IgD-negative memory B cell (primary cell): ENCODE results near the gene MVB12B. TPM values are rescaled to one million over a fixed set of nuclear protein-coding genes. Genes with fewer than 3 reads are reported as not detected.
A peak's percentile ranks its signal among the peaks of the same experiment; 100 is the strongest.
"Not testable (repeated sequence)": the region's sequence is repeated elsewhere in the genome, so short reads cannot be mapped to it uniquely, and the experiment has no call there.

Experiments
- H3K27ac Mint-ChIP-seq, 3 donors: one replicate each; pipeline ENCODE4 v1.8.0; 2020 to 2022; ENCODE audit warnings: mild to moderate bottlenecking in 3 of 3, mixed read lengths in 3 of 3, moderate library complexity in 1 of 3
- H3K27me3 Mint-ChIP-seq: one replicate; pipeline ENCODE4 v1.8.0; 2021; ENCODE audit warnings: mixed read lengths
- H3K36me3 Mint-ChIP-seq: one replicate; pipeline ENCODE4 v1.8.0; 2020; ENCODE audit warnings: mild to moderate bottlenecking, mixed read lengths
- H3K4me1 Mint-ChIP-seq, 3 donors: one replicate each; pipeline ENCODE4 v1.8.0; 2020 to 2022; ENCODE audit warnings: mixed read lengths in 3 of 3, mild to moderate bottlenecking in 1 of 3
- H3K4me3 Mint-ChIP-seq, 4 donors: one replicate each; pipeline ENCODE4 v1.8.0; 2020 to 2022; ENCODE audit warnings: mild to moderate bottlenecking in 4 of 4, mixed read lengths in 4 of 4, moderate library complexity in 3 of 4
- H3K9me3 Mint-ChIP-seq, 3 donors: one replicate each; pipeline ENCODE4 v1.8.0; 2020 to 2021; ENCODE audit warnings: mixed read lengths in 3 of 3, mild to moderate bottlenecking in 1 of 3
- polyA plus RNA-seq: library from polyadenylated mRNA; unstranded; fragments of 300-500 nt; fragmentation: Illumina TruSeq; gene quantifications from one replicate; pipeline ENCODE4 v1.2.3, GENCODE V29; 2021

MVB12B gene, protein sequence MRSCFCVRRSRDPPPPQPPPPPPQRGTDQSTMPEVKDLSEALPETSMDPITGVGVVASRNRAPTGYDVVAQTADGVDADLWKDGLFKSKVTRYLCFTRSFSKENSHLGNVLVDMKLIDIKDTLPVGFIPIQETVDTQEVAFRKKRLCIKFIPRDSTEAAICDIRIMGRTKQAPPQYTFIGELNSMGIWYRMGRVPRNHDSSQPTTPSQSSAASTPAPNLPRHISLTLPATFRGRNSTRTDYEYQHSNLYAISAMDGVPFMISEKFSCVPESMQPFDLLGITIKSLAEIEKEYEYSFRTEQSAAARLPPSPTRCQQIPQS
- polyA plus RNA-seq: 0.93 TPM

- peaks cover 6 to 10% (median 7%) of the 10 kb centered on the region in 3 donors for H3K9me3 Mint-ChIP-seq
Measured at GRCh38 chr9:126326228-126327005, at the start of gene MVB12B. Gene MVB12B, plus strand, starts transcription at chr9:126326829. Its CDS starts 101 bp downstream, at chr9:126326930.

DNA sequence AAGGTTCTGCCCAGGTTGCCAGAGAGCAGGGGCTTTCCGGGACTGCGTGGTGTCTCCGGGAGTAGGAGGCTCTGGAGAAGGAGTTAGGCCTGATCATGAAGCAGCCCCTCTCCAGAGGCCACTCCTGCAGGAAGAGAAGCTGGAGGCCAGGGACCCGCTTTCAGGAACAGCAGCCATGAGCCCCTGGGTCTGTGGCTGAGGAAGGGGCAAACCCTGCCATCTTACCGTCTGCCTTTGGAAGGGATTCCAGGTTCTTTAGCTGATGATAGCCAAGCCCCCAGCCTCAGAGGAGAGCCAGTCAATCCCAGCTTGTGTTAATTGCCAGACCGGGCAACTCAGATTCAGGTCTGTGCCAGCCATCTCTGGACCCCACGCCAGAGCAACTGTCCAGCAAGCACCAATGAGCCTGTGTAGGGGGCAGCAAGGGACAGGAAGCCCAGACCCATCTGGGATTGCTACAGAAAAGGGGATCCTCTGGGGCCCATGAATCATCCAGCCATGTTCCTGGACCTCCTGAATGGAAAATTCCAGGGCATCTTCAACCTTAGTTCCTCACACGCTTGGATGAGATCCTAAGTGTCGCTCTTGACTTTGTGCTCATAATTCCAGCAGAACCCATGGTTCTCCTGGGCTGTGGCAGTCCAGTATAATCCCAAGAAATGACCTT is 42.7 kb upstream of the MVB12B start:
- Mint-ChIP-seq H3K4me1 (no peaks in the 10 kb centered on the region), H3K27me3 (peaks cover 9% of the 10 kb centered on the region), H3K9me3 (peaks cover under 1 to 13% (median 5%) of the 10 kb centered on the region in 3 donors), H3K4me3 (no peak overlapping the region), H3K27ac (no peak overlapping the region), H3K36me3 (no peaks in the 10 kb centered on the region)

More at GRCh38 chr9:126326228-126327005, at the start of gene MVB12B:
- H3K27ac Mint-ChIP-seq: peak within 1 kb of the TSS in 2 of 3 donors; percentile 29 to 84
- peaks cover 3 to 8% (median 8%) of the 10 kb centered on the region in 3 donors for H3K4me1 Mint-ChIP-seq
- H3K27me3 Mint-ChIP-seq: peaks cover 6% of the 10 kb centered on the region
- H3K36me3 Mint-ChIP-seq: peaks cover 2% of the 10 kb centered on the region
- peak within 1 kb of the TSS; percentile 80 to 92 (median 87) for H3K4me3 Mint-ChIP-seq

DNA sequence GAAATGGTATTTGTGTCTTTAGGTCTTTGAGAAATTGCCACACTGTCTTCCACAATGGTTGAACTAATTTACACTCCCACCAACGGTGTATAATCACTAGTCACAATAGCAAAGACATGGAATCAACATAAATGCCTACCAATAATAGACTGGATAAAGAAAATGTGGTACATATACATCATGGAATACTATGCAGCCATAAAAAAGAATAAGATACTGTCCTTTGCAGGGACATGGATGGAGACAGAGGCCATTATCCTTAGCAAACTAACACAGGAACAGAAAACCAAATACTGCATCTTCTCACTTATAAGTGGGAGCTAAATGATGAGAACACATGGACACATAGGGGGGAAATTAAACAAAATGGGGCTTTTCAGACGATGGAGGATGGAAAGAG is 41.0 kb upstream of the MVB12B start:
- not testable (repeated sequence) for H3K36me3 Mint-ChIP-seq, H3K27me3 Mint-ChIP-seq, H3K9me3 Mint-ChIP-seq, H3K4me1 Mint-ChIP-seq, H3K27ac Mint-ChIP-seq, H3K4me3 Mint-ChIP-seq

GRCh38 chr9:126287166-126287866 is 39.3 kb upstream of the MVB12B start:
- H3K27me3 Mint-ChIP-seq: peaks cover 9% of the 10 kb centered on the region
- H3K9me3 Mint-ChIP-seq: peaks cover 0 to 4% (median 2%) of the 10 kb centered on the region in 3 donors
- H3K4me1 Mint-ChIP-seq: no peaks in the 10 kb centered on the region
- H3K27ac Mint-ChIP-seq: no peak overlapping the region
- no peak overlapping the region for H3K4me3 Mint-ChIP-seq
- no peaks in the 10 kb centered on the region for H3K36me3 Mint-ChIP-seq

GRCh38 chr9:126290871-126291270 is 35.8 kb upstream of the MVB12B start:
- Mint-ChIP-seq H3K4me1 (no peaks in the 10 kb centered on the region), H3K27me3 (peaks cover 7% of the 10 kb centered on the region), H3K27ac (no peak overlapping the region), H3K9me3 (no peaks in the 10 kb centered on the region), H3K4me3 (no peak overlapping the region), H3K36me3 (no peaks in the 10 kb centered on the region)

DNA sequence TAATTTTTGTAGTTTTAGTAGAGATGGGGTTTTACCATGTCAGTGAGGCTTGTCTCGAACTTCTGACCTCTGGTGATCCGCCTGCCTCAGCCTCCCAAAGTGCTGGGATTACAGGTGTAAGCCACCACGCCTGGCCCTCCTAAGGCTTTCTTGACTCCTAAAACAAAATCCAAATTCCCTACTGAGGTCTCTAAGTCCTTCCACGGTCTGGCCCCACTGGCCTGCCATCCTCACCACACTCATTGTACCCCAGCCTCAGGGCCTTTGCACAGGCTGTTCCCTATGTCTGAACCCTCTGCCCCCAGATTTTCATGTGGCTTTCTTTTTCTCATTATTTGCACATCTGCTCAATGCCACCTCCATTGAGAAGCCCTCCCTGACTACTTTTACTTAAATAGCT is 34.7 kb upstream of the MVB12B start:
- Mint-ChIP-seq H3K4me3 (no peak overlapping the region), H3K27ac (no peak overlapping the region), H3K9me3 (no peaks in the 10 kb centered on the region), H3K27me3 (peaks cover 6% of the 10 kb centered on the region), H3K4me1 (no peaks in the 10 kb centered on the region), H3K36me3 (no peaks in the 10 kb centered on the region)

GRCh38 chr9:126292736-126293521 is 33.7 kb upstream of the MVB12B start:
- Mint-ChIP-seq H3K4me1 (no peaks in the 10 kb centered on the region), H3K27ac (no peak overlapping the region), H3K27me3 (peaks cover 5% of the 10 kb centered on the region), H3K36me3 (no peaks in the 10 kb centered on the region), H3K4me3 (peak overlapping the region in 1 of 4 donors; percentile 12), H3K9me3 (no peaks in the 10 kb centered on the region)

GRCh38 chr9:126293522-126293889 is 33.1 kb upstream of the MVB12B start:
- Mint-ChIP-seq H3K9me3 (no peaks in the 10 kb centered on the region), H3K4me1 (no peaks in the 10 kb centered on the region), H3K27me3 (peaks cover 5% of the 10 kb centered on the region), H3K36me3 (no peaks in the 10 kb centered on the region), H3K27ac (no peak overlapping the region), H3K4me3 (no peak overlapping the region)

DNA sequence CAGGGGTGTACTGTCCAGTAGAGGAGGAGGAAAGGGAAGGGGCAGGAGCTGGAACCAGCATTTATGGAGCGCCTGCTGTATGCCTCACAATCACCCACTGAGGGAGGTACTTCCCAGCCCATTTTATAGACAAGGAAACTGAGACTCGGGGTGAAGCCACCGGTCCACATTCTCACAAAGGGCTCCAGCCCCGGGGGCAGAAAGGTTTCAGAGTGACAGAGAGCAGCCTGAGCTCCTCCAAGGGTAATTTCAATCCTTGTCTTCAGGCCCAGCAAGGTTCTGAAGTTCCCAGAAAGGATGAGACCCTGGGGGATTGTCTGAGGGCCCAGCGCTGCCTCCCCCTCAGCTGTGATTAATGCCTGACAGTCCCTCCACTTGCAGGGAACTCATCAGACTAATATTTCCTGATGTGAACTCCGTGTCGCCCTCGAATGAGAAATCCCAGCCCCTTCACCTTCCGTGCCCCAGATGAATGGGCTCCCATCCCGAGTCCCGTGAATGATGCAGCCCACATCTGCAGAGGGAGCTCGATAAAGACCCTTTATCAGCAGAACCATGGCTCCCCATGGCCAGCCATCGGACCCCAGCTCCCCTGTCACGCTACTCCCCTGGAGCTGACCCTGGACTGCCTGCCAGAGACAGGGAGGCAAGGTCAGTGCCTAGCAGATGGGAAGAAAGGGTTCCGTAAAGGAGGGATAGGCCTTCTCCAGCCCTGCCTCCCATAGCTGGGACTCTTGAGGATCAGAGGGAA is 32.1 kb upstream of the MVB12B start:
- peaks cover 4% of the 10 kb centered on the region for H3K27me3 Mint-ChIP-seq
- no peaks in the 10 kb centered on the region for H3K4me1 Mint-ChIP-seq
- H3K9me3 Mint-ChIP-seq: no peaks in the 10 kb centered on the region
- H3K36me3 Mint-ChIP-seq: no peaks in the 10 kb centered on the region
- no peak overlapping the region for H3K4me3 Mint-ChIP-seq
- H3K27ac Mint-ChIP-seq: no peak overlapping the region

GRCh38 chr9:126295082-126295477 is 31.5 kb upstream of the MVB12B start:
- Mint-ChIP-seq H3K27ac (no peak overlapping the region), H3K27me3 (peaks cover 4% of the 10 kb centered on the region), H3K9me3 (no peaks in the 10 kb centered on the region), H3K4me3 (no peak overlapping the region), H3K4me1 (no peaks in the 10 kb centered on the region), H3K36me3 (no peaks in the 10 kb centered on the region)

DNA sequence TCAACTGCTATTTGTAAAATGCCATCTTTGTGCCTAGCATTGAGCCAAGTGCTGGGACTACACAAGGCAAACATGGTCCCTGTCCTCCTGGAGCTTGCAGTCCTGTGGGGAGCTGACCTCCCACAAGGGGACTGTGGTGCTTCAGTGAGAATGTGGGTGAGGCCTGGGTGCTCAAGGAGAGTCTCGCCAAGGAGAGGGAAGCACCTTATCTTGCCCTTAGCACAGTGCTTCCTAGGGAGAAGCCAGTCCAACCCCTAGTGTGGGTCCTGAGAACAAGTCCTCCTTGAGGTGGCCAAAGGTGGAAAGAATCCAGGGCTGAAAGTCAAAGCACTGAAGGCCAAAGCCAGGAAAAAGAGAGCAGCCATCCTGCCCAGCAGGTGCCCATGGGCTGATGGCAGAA is 31.1 kb upstream of the MVB12B start:
- peaks cover 4% of the 10 kb centered on the region for H3K27me3 Mint-ChIP-seq
- H3K27ac Mint-ChIP-seq: no peak overlapping the region
- no peaks in the 10 kb centered on the region for H3K36me3 Mint-ChIP-seq
- H3K4me1 Mint-ChIP-seq: no peaks in the 10 kb centered on the region
- no peaks in the 10 kb centered on the region for H3K9me3 Mint-ChIP-seq
- no peak overlapping the region for H3K4me3 Mint-ChIP-seq

GRCh38 chr9:126295936-126296600 is 30.6 kb upstream of the MVB12B start:
- H3K27ac Mint-ChIP-seq: no peak overlapping the region
- H3K36me3 Mint-ChIP-seq: no peaks in the 10 kb centered on the region
- H3K9me3 Mint-ChIP-seq: no peaks in the 10 kb centered on the region
- no peak overlapping the region for H3K4me3 Mint-ChIP-seq
- peaks cover 4% of the 10 kb centered on the region for H3K27me3 Mint-ChIP-seq
- H3K4me1 Mint-ChIP-seq: no peaks in the 10 kb centered on the region

DNA sequence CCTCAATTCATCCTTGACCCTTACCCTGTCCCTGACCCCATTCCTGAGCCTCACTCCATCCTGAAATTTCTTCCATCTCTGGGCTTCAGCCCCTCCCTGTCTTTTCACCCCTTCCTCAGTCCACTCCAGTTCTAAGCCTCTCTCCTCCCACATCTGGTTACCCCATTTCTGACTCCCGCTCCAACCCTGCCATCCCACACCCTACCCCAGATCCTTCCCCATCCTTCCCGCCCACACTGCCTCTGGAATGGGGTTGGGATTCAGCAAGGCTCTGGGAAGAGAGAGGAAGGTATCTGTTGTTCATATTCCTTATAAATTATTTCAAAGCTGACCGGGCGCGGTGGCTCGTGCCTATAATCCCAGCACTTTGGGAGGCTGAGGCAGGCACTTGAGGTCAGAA is 29.9 kb upstream of the MVB12B start:
- H3K9me3 Mint-ChIP-seq: no peaks in the 10 kb centered on the region
- H3K27me3 Mint-ChIP-seq: peaks cover 4% of the 10 kb centered on the region
- no peaks in the 10 kb centered on the region for H3K4me1 Mint-ChIP-seq
- H3K27ac Mint-ChIP-seq: no peak overlapping the region
- H3K36me3 Mint-ChIP-seq: no peaks in the 10 kb centered on the region
- no peak overlapping the region for H3K4me3 Mint-ChIP-seq
